GM21367 (cell line): ENCODE data around the gene GIMAP8.
"Not testable (repeated sequence)": the region's sequence is repeated elsewhere in the genome, so short reads cannot be mapped to it uniquely, and the experiment has no call there.

Experiments
- ATAC-seq: cut with Tn5 transposase; IDR thresholded peaks from one replicate; pipeline ENCODE4 v1.9.1; 2021; ENCODE audit not compliant: unreplicated experiment

The GIMAP8 gene

GRCh38 chr7:150507947-150508602, 57.6 kb downstream of the GIMAP8 start:
- no peak for ATAC-seq

DNA sequence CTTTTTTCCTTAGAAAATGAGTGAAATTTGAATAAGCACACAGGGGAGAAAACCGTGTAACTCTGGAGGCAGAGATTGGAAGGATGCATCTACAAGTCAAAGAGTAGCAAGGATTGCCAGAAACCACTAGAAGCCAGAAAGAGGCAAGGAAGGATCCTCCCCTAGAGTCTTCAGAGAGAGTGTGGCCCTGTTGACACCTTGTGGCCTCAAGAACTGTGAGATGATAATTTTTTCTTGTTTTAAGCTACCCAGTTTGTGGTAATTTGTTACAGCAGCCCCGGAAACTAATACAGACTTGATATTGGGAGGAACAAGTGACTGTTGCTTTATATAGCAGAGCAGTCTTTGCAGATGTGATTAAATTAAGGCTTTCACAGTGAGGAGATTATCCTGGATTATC, 60.6 kb downstream of the GIMAP8 start:
- no peak for ATAC-seq

DNA sequence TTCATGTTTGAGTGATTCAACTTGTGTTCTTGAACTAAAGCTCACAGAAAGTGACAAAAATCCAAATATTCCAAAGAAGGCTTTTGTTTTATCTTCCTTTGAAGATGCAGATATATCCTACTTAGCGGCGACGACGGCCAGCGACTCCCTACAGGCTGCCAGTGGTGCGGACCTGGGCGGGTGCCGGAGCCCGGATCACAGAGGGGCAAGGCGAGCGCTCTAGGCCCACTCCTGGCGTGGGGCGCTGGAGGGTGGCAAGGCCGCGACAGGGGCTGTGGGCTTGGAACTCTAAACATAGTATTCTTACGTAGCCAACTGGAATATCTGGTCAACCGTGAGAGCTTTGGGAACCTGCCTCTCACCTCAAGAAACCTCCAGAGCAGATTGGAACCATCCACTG, 63.3 kb downstream of the GIMAP8 start:
- ATAC-seq: no peak

DNA sequence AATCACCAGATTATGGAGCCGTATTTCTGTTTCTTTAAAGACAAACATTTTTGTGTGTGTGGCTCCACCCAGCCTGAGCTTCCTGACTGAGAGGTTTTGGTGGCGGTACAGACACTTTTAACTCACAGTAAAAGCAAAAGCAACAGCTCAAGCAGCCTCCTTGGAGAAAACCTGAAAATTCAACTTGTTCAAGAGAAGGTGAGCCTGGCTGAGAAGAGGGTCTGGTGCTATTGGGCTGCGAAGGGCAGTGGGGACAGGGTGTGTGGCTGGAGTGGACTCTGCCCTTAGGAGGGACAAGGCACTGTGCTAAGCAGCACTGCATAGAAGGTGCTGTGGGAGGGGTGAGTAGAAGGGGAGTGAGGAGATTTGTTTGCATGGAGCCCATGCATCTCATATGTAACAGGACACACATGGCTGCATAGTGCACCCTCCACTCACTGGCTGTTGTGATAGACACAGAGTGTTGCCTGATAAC, 64.4 kb downstream of the GIMAP8 start, which contains the start of gene GIMAP7:
Gene GIMAP7, plus strand, starts transcription at position 125 of the 475 bp plus-strand sequence. CDS start 5,103 bp downstream, outside the sequence.
- peak; percentile 77 for ATAC-seq

- ATAC-seq: peak; percentile 19
These were observed 65.1 kb downstream of the GIMAP8 start for GRCh38 chr7:150515248-150516147.

GRCh38 chr7:150516956-150517745, 66.7 kb downstream of the GIMAP8 start:
- no peak for ATAC-seq

DNA sequence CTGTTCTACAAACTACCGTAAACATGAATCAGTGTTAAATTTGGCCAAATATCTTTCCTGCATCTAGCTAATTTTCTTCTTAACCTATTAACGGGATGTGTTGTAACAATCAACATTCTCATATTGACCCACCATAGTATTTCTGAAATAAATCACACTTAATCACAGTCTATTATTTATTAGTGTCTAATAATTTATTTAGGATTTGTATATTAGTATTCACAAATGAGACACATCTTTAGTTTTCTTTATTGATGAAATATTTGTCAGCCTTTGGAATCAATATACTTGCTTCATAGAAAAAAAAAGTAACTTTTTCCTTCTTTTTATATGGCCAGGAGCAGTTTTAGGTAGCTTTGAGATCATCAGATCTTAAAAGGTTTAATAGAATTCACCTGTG, 68.9 kb downstream of the GIMAP8 start:
- no peak for ATAC-seq

DNA sequence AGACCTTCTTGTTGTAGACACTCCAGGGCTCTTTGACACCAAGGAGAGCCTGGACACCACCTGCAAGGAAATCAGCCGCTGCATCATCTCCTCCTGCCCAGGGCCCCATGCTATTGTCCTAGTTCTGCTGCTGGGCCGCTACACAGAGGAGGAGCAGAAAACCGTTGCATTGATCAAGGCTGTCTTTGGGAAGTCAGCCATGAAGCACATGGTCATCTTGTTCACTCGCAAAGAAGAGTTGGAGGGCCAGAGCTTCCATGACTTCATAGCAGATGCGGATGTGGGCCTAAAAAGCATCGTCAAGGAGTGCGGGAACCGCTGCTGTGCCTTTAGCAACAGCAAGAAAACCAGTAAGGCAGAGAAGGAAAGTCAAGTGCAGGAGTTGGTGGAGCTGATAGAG, 69.7 kb downstream of the GIMAP8 start:
- ATAC-seq: no peak

GRCh38 chr7:150522931-150523330, 72.5 kb downstream of the GIMAP8 start:
- ATAC-seq: not testable (repeated sequence)

GRCh38 chr7:150524018-150524417, 73.6 kb downstream of the GIMAP8 start:
- ATAC-seq: no peak
